ENCODE results near the gene KRTAP4-2.

- no peak for TF ChIP-seq CTCF (IDR thresholded peaks at IDR 0.05; ENCODE audit: poor library complexity)
- no peak for TF ChIP-seq EZH2phosphoT487 (IDR thresholded peaks at IDR 0.05; ENCODE audit: low read depth, severe bottlenecking, unreplicated experiment)
These were observed 12.3 kb upstream of the KRTAP4-2 start for GRCh38 chr17:41190328-41190727.
